ENCODE data around the gene EVA1A.

DNA sequence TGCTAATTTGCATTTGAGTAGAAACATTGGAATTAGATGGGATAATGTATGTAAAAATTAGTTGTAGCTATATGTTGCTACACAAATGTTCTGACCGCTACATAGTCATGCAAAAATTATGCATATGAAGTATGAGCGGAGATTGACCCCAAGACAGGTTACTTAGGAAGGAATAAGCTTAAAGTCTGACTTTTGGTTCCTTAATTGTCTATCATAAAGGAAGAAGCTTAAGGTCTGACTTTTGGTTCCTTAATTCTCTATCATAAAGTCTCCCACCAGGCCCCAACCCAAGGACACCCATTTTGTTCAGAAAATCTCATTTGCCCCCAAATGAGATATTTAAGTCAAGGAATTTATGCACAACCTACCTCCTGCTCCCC, 106.5 kb downstream of the EVA1A start:
- TF ChIP-seq, protein P1, sequence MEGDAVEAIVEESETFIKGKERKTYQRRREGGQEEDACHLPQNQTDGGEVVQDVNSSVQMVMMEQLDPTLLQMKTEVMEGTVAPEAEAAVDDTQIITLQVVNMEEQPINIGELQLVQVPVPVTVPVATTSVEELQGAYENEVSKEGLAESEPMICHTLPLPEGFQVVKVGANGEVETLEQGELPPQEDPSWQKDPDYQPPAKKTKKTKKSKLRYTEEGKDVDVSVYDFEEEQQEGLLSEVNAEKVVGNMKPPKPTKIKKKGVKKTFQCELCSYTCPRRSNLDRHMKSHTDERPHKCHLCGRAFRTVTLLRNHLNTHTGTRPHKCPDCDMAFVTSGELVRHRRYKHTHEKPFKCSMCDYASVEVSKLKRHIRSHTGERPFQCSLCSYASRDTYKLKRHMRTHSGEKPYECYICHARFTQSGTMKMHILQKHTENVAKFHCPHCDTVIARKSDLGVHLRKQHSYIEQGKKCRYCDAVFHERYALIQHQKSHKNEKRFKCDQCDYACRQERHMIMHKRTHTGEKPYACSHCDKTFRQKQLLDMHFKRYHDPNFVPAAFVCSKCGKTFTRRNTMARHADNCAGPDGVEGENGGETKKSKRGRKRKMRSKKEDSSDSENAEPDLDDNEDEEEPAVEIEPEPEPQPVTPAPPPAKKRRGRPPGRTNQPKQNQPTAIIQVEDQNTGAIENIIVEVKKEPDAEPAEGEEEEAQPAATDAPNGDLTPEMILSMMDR (IDR thresholded peaks at IDR 0.05), result no peak
- TF ChIP-seq POLR2A (IDR thresholded peaks at IDR 0.05), result no peak

All from testis (tissue), 2 donors.